ENCODE results near the gene GPC1.
A peak's percentile ranks its signal among the peaks of the same experiment; 100 is the strongest.

The GPC1 gene

DNA sequence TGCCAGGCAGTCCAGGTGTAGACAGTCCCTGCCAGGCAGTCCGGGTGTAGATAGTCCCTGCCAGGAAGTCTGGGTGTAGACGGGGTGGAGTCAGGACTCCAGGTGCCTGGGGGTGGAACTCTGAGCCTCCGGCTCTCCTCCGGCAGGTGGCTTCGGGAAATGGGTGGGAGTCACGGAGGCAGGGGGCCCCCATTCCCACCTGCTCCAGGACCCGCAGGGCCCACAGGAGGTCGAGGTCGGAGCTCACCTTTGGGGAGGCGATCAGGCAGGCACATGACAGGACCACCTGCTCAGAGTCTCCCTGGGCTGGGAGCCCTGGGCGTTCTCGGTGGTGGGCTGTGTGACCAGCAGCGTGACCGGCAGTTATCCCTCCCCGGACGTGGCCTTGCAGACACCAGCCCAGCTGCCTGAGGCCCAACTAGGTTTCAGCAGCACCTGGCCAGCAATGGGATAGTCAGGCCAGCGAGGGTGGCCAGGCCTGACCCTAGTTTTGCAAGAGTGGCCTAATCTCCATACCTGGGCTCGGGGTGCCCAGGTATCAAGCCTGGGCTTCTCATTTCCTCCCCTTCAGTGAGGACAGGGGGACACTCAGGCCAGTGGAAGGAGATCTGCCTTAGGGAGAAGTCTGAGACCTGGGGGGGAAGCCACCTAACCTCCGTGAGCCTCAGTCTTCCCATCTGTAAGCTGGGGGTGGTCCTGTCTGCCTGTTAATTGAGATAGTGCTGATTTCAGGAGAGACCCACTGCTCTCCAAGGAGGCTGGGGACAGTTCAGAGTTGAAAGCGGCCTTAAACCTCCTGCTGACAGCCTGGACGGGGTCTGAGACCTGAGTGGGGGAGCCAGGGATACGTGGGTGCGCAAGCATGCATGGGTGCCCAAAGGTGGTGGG is 13.2 kb downstream of the GPC1 start:
- Mint-ChIP-seq H3K4me1 (peaks cover 25% of the 10 kb centered on the region), H3K27me3 (peaks cover 80% of the 10 kb centered on the region), H3K36me3 (peaks cover 4% of the 10 kb centered on the region), H3K4me3 (no peak overlapping the region), H3K9me3 (no peaks in the 10 kb centered on the region), H3K27ac (no peak overlapping the region)
- ATAC-seq = no peak

DNA sequence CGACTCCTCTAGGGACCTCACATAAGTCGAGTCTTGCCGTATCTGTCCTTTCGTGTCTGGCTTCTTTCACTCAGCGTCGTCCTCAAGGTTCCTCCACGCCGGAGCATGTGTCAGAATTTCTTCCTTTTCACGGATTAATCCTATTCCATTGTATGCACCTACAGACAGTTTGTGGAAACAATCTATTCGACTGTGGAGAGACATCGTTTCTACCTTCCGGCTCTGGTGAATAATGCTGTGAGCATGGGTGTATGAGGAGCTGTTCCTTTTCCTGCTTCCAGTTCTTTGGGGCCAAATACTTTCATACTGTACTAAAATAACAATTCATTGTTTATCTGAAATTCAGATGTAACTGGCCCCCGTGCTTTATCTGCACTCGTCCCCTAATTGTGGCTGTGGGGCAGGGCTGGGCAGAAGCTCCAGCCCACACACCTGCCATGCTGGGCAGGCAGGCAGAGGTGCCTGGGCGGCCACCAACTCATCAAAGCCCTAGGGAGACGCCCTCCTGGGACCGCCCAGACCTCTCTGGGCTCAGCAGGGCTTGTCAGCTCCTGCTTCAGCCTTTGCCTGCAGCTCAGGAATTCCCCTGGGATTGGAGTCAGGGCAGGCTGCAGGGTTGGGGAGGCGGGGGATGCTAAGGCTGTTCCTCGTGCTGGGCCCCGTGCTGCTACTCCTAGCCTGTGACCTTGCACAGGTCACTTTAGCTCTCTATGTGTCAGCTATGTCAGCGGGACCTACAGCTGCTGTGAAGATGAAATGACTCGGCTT is 14.5 kb downstream of the GPC1 start:
- H3K4me1 Mint-ChIP-seq = peaks cover 38% of the 10 kb centered on the region
- ATAC-seq = peak; percentile 56
- peak overlapping the region; percentile 30 for H3K27ac Mint-ChIP-seq
- H3K27me3 Mint-ChIP-seq = peaks cover 89% of the 10 kb centered on the region
- no peak overlapping the region for H3K4me3 Mint-ChIP-seq
- H3K36me3 Mint-ChIP-seq = peaks cover 4% of the 10 kb centered on the region
- H3K9me3 Mint-ChIP-seq = no peaks in the 10 kb centered on the region

DNA sequence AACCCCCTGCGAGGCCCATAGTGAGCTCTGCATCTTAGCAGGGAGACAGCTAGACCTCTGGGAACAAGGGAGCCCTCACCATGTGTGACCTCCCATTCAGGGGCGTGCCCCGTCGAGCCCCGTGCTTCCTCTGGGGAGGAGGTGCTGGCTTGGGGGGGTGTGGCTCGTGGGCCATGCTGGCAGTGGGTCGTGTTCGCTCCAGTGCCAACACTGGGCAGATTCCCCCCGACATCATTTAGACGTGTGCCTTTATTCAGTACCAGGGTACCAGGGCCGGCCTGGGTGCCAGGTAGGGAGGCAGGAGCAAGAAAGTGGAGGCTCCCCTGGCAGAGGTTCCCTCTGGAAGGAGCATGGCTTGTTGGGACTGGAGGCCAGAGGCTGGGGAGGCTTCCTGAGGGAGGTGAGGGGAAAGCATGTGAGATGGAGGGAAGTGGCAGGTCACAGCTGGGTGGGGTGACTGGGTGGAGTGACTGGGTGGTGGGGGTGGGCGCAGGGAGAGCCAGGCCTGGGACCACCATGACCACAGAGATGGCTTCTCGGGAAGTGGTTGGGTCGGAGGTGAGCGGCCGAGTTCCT is 15.2 kb downstream of the GPC1 start:
- peaks cover 40% of the 10 kb centered on the region for H3K4me1 Mint-ChIP-seq
- H3K27me3 Mint-ChIP-seq = peaks cover 89% of the 10 kb centered on the region
- H3K27ac Mint-ChIP-seq = peak overlapping the region; percentile 30
- H3K36me3 Mint-ChIP-seq = peaks cover 4% of the 10 kb centered on the region
- ATAC-seq = no peak
- peak overlapping the region; percentile 52 for H3K4me3 Mint-ChIP-seq
- no peaks in the 10 kb centered on the region for H3K9me3 Mint-ChIP-seq

DNA sequence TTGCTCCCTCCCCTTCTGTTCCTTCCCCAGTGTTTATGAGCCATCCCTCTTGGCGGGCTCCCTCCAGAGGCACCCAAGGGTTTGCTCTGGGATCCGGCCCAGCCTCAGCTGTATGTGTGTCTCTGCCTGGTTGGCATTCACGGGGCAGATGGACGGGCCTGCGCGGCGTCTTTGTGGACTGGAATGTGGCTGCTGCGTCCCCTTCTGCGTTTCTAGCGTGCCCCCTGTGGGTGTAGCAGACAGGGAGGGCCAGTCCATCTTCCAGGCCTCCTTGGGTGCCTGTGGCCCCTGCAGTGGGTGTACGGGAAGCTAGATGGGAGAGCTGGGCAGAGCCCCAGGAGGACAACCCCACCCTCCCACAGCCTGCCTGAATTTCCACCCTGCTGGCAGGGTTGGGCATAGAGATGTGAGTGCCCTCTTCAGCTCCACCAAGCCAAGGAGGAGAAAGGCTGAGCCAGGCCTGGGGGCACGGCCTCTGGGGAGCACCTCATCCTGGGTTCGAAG is 15.7 kb downstream of the GPC1 start:
- no peaks in the 10 kb centered on the region for H3K9me3 Mint-ChIP-seq
- H3K36me3 Mint-ChIP-seq = peaks cover 4% of the 10 kb centered on the region
- ATAC-seq = no peak
- H3K27me3 Mint-ChIP-seq = peaks cover 85% of the 10 kb centered on the region
- no peak overlapping the region for H3K4me3 Mint-ChIP-seq
- H3K4me1 Mint-ChIP-seq = peaks cover 40% of the 10 kb centered on the region
- H3K27ac Mint-ChIP-seq = no peak overlapping the region

DNA sequence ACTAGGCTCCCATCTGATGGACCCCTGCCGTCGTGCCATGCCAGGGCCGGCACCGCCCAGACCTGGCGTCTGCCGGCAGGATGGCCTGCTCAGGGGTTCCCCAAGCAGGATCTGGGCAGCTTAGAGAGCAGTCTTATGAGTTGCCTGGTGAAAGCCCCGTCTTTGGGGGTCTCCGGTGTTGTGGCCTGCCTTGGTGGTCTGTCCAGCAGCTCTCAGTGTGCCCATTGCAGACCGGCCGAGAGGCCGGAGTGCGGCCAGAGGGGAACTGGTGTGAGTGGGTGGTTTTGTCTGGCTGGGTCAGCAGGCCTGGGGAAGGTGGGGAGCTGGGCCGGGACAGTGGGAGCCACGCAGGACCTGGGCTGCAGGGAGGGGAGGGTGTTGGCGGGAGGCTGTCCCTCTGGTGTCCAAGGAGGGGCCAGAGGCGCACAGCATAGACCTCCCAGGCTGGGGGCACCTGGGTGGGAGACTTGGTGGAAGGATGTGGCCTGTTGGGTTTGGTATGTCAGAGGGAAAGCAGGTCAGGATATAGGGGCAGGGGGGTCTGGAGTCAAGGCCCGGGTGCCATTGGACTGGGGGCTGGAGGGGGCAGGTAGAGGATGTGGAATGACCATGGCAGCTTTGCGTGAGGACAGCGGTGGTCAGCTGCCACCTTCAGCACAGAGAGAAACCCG is 16.5 kb downstream of the GPC1 start:
- H3K9me3 Mint-ChIP-seq = no peaks in the 10 kb centered on the region
- ATAC-seq = no peak

DNA sequence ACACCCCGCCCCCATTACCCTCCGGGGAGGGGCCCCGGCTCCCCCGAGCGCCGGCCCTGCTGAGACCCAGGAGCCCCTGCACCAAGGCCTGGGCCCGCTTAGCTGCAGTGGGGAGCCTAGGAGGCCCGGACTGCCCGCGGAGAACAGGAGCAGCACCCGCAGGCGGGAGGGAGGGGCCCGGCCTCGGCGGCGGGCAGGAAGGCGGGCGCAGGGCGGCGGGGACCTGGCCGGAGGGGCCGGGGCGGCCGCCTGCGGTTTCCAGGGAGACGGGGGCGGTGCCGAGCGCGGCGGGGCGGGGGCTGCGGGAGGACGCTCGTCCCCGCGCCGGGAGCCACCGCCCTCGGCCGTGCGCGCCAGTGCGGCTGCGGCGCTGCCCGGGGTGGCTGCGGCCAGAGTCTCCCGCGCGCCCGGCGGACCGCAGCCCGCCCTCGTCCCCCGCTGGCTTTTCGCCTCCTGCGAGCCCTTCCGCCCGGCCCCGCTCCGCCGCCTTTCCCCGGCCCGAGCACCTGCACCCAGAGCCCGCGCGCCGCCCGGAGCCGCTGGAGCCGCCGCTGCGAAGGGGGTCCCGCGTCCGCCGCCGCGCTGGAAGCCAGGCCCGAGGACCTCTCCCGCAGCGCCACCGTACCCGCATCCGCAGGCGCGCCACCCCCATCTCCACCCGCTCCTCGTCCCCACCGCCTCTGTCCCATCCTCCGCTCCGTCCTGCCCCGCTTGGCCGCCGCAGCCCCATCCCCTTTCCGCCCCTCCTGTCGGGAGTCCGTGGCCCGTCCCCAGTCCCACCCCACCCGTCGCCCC is 17.2 kb downstream of the GPC1 start:
- Mint-ChIP-seq H3K27ac (no peak overlapping the region), H3K36me3 (peaks cover 4% of the 10 kb centered on the region), H3K4me3 (peak overlapping the region; percentile 39), H3K4me1 (peaks cover 40% of the 10 kb centered on the region), H3K9me3 (no peaks in the 10 kb centered on the region), H3K27me3 (peaks cover 85% of the 10 kb centered on the region)
- ATAC-seq = peak; percentile 39

More for the DNA sequence above, 16.5 kb downstream of the GPC1 start:
- Mint-ChIP-seq H3K4me1 (peaks cover 40% of the 10 kb centered on the region), H3K27me3 (peaks cover 85% of the 10 kb centered on the region), H3K27ac (no peak overlapping the region), H3K4me3 (peak overlapping the region; percentile 73), H3K36me3 (peaks cover 4% of the 10 kb centered on the region)

DNA sequence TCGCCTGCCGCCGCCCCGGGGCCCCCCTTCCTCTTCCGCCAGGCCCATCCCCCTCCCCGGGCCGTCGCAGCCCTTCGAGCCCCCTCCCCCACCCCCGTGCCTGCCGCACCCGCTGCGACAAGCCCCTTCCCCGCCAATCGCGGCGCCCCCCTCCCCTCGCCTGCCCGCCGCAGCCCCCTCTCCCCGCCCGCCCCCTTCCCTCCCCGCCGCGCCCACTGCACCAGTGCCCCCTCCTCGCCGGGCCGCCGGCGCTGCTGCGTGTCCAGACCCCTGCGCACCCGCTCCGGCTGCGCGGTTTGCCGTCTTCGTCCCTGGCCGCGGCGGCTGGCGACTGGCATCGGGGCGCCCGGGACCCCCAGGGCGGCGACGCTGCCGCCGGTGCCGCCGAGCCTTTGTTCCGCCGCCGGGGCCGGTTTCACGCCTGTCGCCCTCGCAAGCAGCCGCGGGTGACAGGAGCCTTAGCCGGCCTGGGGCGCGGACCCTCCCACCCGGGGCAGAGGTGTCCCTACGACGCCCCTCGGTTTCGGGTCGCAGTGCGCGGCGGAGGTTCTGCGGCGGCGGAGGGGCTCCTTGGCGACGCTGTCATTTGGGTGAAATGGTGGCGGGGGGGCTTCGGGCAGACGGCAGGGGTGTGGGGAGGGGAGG is 18.1 kb downstream of the GPC1 start:
- H3K36me3 Mint-ChIP-seq = peaks cover 4% of the 10 kb centered on the region
- peaks cover 40% of the 10 kb centered on the region for H3K4me1 Mint-ChIP-seq
- H3K27ac Mint-ChIP-seq = no peak overlapping the region
- H3K27me3 Mint-ChIP-seq = peaks cover 82% of the 10 kb centered on the region
- no peak for ATAC-seq
- H3K4me3 Mint-ChIP-seq = peak overlapping the region; percentile 63
- H3K9me3 Mint-ChIP-seq = no peaks in the 10 kb centered on the region

DNA sequence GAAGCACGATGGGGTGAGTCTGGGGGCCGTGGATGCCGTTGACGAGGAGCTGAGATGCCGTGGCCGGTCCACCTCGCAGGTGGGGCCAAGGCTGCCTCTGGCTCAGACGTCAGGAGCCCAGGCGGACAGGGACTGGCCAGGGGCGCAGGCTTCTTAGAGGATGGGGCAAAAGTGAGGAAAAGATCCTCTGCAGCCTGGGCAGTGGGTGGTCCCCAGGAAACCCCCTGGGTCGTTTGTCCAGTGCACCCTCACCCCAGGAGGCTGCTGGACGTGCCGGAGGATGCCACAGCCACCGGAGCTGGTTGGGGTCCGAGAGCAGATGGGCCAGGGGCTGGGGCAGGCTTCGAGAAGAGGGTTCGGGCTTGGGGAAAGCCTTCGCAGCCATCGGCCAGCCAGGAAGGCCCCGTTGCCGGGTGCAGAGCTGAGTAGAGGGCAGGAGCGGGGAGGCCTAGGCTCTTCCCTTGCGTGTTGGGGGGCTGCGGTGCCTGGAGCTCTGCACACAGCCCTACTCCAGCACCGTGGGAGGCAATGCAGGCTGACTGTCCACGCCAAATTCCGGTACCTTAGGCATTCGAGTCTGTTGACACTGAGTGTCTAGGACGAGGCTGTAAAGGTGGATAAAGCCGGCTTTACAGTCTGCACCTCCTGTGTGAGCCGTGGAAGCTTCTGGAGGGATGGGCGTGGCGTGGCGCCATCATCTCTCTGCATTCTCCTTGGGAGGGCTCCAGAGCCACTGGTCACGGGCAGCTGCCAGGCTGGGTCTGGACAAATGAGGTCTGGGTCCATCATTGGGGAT is 18.8 kb downstream of the GPC1 start:
- Mint-ChIP-seq H3K4me1 (peaks cover 40% of the 10 kb centered on the region), H3K9me3 (no peaks in the 10 kb centered on the region), H3K27me3 (peaks cover 75% of the 10 kb centered on the region), H3K27ac (no peak overlapping the region), H3K36me3 (peaks cover 4% of the 10 kb centered on the region), H3K4me3 (peak overlapping the region; percentile 63)
- no peak for ATAC-seq

DNA sequence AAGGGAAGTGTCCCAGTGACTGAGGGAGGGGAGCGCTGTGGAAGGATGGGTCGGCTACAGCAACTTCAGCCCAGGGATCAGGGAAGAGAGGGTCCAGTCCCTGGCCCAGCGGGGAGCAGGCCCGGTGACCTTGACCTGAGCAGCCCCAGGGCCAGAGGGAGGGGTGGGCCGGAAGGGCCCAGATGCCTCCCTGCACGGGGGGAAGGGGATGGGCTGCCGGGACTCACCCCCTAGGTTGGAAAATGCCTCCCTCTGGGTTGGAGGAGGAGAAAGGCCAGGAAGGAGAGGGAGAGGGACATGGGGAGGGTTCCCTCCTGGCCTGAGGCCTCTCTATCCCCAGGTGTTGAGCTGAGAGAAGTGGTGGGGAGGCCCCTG is 19.8 kb downstream of the GPC1 start:
- peaks cover 4% of the 10 kb centered on the region for H3K36me3 Mint-ChIP-seq

DNA sequence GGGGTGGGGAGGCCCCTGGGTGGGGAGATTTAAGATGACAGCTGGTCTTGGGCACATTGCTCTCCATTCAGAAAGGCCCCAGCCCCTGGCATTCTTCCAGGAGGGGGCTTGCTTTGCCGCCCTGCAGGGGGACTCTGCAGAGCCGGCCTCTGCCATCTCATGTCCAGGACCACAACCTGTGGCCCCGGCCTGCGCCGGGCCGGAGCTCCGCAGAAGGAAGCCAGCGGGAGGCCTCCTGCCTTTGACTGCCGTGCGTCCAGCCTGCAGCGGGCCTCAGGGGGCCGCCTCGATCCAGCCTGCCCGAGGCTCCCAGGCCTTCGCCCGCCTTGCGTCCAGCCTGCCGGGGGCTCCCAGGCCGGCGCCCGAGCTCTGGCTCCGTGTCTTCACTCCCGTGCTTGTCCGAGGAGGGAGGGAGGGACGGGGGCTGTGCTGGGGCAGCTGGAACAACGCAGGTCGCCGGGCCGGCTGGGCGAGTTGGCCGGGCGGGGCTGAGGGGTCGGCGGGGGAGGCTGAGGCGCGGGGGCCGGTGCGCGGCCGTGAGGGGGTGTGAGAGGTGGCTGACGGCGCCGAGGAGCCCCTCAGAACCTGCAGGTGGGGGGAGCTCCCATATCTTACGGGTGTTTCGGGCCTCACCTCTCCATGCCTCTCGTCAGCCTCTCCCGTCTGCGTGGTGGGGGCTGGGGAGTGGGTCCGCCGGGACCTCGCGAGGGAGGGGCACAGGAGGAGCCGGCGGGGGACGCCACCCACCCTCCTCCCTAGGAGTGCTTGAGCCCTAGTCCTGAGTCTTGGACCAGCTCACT is 20.4 kb downstream of the GPC1 start:
- Mint-ChIP-seq H3K4me3 (no peak overlapping the region), H3K4me1 (peaks cover 25% of the 10 kb centered on the region), H3K36me3 (no peaks in the 10 kb centered on the region), H3K27me3 (peaks cover 59% of the 10 kb centered on the region), H3K27ac (no peak overlapping the region), H3K9me3 (no peaks in the 10 kb centered on the region)
- ATAC-seq = no peak

More for the DNA sequence above, 19.8 kb downstream of the GPC1 start:
- Mint-ChIP-seq H3K27me3 (peaks cover 65% of the 10 kb centered on the region), H3K4me3 (no peak overlapping the region), H3K27ac (no peak overlapping the region), H3K4me1 (peaks cover 30% of the 10 kb centered on the region), H3K9me3 (no peaks in the 10 kb centered on the region)
- ATAC-seq = no peak

DNA sequence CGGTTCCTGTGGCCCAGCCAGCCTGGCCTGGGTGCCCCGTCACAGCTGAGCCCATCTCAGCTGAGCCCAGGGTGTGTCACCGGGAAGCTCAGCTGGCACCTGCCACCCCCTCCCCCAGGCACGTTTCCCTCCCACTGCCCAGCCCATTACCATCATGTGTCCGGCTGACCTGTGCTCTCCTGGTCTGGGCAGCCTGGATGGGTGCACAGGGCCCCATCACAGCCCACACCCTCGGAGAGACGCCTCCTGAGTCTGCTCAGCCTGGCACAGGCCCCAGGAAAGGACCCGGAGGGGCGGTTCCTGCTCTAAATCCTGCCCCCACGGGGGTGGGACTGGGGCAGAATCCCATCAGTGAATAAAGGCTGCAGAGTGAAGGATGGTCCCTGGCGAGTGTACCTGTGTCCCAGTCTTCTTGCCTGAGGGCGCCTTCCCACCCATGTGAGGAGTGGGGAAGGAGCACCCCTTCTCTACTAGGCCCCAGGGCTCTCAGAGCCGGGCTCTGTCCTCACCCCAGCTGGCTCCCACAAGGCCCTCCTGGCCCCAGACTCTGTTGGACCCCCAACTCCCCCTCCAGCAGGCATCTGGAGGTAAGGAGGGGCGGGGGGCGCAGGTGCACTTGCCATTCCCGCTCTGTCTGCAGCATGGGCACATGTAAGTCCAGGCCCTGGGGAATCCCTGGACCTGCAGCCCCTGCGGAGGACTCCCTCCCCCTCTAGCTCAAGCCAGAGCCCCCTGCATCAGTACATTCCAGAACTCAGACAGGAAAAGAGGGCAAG is 21.2 kb downstream of the GPC1 start:
- peaks cover 22% of the 10 kb centered on the region for H3K4me1 Mint-ChIP-seq

More for the DNA sequence above, 21.2 kb downstream of the GPC1 start:
- Mint-ChIP-seq H3K9me3 (no peaks in the 10 kb centered on the region), H3K27me3 (peaks cover 51% of the 10 kb centered on the region), H3K36me3 (no peaks in the 10 kb centered on the region), H3K27ac (no peak overlapping the region), H3K4me3 (no peak overlapping the region)
- no peak for ATAC-seq

All from stimulated activated memory B cell treated with anti-CD40 and anti-IgM and Interleukin-4, amounts not matched to agents 10 μg/mL and 1 μg/mL and 100 μg/mL, for 72 hours (primary cell).